ENCODE results near the gene LIMCH1. TPM values are rescaled to one million over a fixed set of nuclear protein-coding genes. Genes with fewer than 3 reads are reported as not detected.

LIMCH1 gene
- total RNA-seq, 1 experiment from 2014 or later, result 3.3 TPM

- Histone ChIP-seq H3T11ph (ENCODE audit: low read length) (no peak overlapping the region), H4K20me1 (ENCODE audit: control insufficient read depth, insufficient read depth, insufficient read length) (no peaks in the 10 kb centered on the region), H2BK120ac (ENCODE audit: low read depth, low read length, poor library complexity, severe bottlenecking) (no peak overlapping the region), H3K23ac (ENCODE audit: insufficient read length, low read depth, low read length) (no peak overlapping the region), H4K91ac (ENCODE audit: insufficient read length, low read depth, low read length) (no peak overlapping the region), H3K23me2 (ENCODE audit: insufficient read length, low read depth, low read length, poor library complexity, severe bottlenecking) (no peaks in the 10 kb centered on the region), H3K14ac (ENCODE audit: insufficient read depth, low read length) (no peak overlapping the region), H3K27ac (ENCODE audit: insufficient read length, low read depth, low read length) (no peak overlapping the region), H2AK5ac (ENCODE audit: insufficient read length, low read length) (no peak overlapping the region), H3K9me3 (ENCODE audit: control insufficient read depth, low read depth, low read length) (no peaks in the 10 kb centered on the region), H3K4me2 (ENCODE audit: insufficient read depth, insufficient read length, low read length) (no peak overlapping the region), H3K79me2 (ENCODE audit: insufficient read depth, low read length) (no peaks in the 10 kb centered on the region), H2BK20ac (ENCODE audit: low read depth, low read length, poor library complexity, severe bottlenecking) (no peak overlapping the region), H3K9ac (ENCODE audit: extremely low read depth, insufficient read length, low read length) (no peak overlapping the region), H4K8ac (replicated peaks; ENCODE audit: insufficient read length, low read depth, low read length) (no peak overlapping the region), H3K27me3 (ENCODE audit: insufficient read depth, low read length) (no peaks in the 10 kb centered on the region; the same call in 1 of the 2 replicates), H2BK5ac (ENCODE audit: insufficient read length, low read length) (no peak overlapping the region), H3K79me1 (ENCODE audit: insufficient read depth, low read depth, low read length, poor library complexity, severe bottlenecking) (no peaks in the 10 kb centered on the region), H3K4ac (ENCODE audit: low read depth, low read length) (no peak overlapping the region), H3K18ac (ENCODE audit: insufficient read length, low read depth, low read length) (peak overlapping the region; percentile 74), H2AFZ (ENCODE audit: low read length) (no peak overlapping the region), H3K56ac (ENCODE audit: insufficient read length, low read depth, low read length) (no peak overlapping the region), H2BK15ac (ENCODE audit: low read depth, low read length) (no peak overlapping the region), H4K5ac (ENCODE audit: insufficient read length, low read depth, low read length) (no peak overlapping the region), H3K4me1 (ENCODE audit: insufficient read depth, low read length) (peaks cover 10% of the 10 kb centered on the region; the same call in 1 of the 2 replicates), H2BK12ac (ENCODE audit: insufficient read length, low read depth, low read length) (no peak overlapping the region)
- H3K27ac Mint-ChIP-seq, result peak overlapping the region; percentile 7 to 63 (median 17); a peak in 4 of 7 replicates
- TF ChIP-seq CTCF (conservative IDR thresholded peaks at IDR 0.05), result no peak
- no peaks in the 10 kb centered on the region for H3K9me3 Mint-ChIP-seq
- H3K27me3 Mint-ChIP-seq (ENCODE audit: low read depth), result peaks cover 3% of the 10 kb centered on the region
- no CpG with 5 or more reads among the region's 5 CpGs for WGBS (ENCODE audit: extremely low coverage, insufficient read length, low lambda C conversion rate)
- H3K36me3 Mint-ChIP-seq (ENCODE audit: insufficient read depth in 1 of 3, low read depth in 3 of 3), result no peaks in the 10 kb centered on the region
- H3K4me3 Mint-ChIP-seq, result peak overlapping the region in 1 of 2 experiments; percentile 61; a peak in 2 of 5 replicates
- H3K4me1 Mint-ChIP-seq, result peaks cover 52 to 56% of the 10 kb centered on the region in 2 experiments
- peak; percentile 45 for DNase-seq
These were observed 82.8 kb downstream of the LIMCH1 start for GRCh38 chr4:41620594-41621256.
